MM.1S (cell line): ENCODE data around the gene CNKSR3.

Source experiments
- DNase-seq: peaks from one replicate; pipeline ENCODE4 v3.0.0-alpha.2; 2015
- H2AFZ ChIP-seq: fragments of 300-600 bp; sonication (generic); 2 replicates; pipeline ENCODE4 v1.6.0; 2016; ENCODE audit warnings: antibody characterized with exemption, low read length
- H3F3A ChIP-seq: fragments of 300-600 bp; sonication (generic); 2 replicates; pipeline ENCODE4 v1.6.1; 2016; ENCODE audit warnings: mild to moderate bottlenecking, antibody characterized with exemption, low read length, moderate library complexity, mixed read lengths; ENCODE audit not compliant: insufficient read depth
- H3K27ac ChIP-seq: fragments of 300-600 bp; sonication (generic); 2 replicates; pipeline ENCODE4 v1.5.1; 2016; ENCODE audit warnings: mild to moderate bottlenecking, low read length
- H3K27me3 ChIP-seq: fragments of 300-600 bp; sonication (generic); replicated peaks from 2 replicates; pipeline ENCODE4 v1.6.0; 2016; ENCODE audit warnings: low read length; ENCODE audit not compliant: insufficient read depth
- H3K36me3 ChIP-seq: fragments of 300-600 bp; sonication (generic); replicated peaks from 2 replicates; pipeline ENCODE4 v1.6.1; 2016; ENCODE audit warnings: mild to moderate bottlenecking, low read length, mixed read lengths; ENCODE audit not compliant: insufficient read depth
- H3K4me1 ChIP-seq: fragments of 300-600 bp; sonication (generic); 2 replicates; pipeline ENCODE4 v1.6.1; 2016; ENCODE audit warnings: low read length, mixed read lengths
- H3K4me2 ChIP-seq: fragments of 300-600 bp; sonication (generic); 2 replicates; pipeline ENCODE4 v1.6.0; 2016; ENCODE audit warnings: low read depth, low read length
- H3K4me3 ChIP-seq: fragments of 300-600 bp; sonication (generic); 2 replicates; pipeline ENCODE4 v1.5.1; 2016; ENCODE audit warnings: low read length, mixed read lengths
- H3K79me2 ChIP-seq: fragments of 300-600 bp; sonication (generic); 2 replicates; pipeline ENCODE4 v1.6.1; 2016; ENCODE audit warnings: mixed run types, low read length, mixed read lengths
- H3K9ac ChIP-seq: fragments of 300-600 bp; sonication (generic); 2 replicates; pipeline ENCODE4 v1.6.1; 2016; ENCODE audit warnings: low read length, mixed read lengths
- H3K9me2 ChIP-seq: fragments of 300-600 bp; sonication (generic); replicated peaks from 2 replicates; pipeline ENCODE4 v1.6.1; 2016; ENCODE audit warnings: mild to moderate bottlenecking, low read length, mixed read lengths; ENCODE audit not compliant: insufficient read depth
- H3K9me3 ChIP-seq: fragments of 300-600 bp; sonication (generic); replicated peaks from 2 replicates; pipeline ENCODE4 v1.6.1; 2016; ENCODE audit warnings: mild to moderate bottlenecking, low read length, mixed read lengths; ENCODE audit not compliant: insufficient read depth
- H4K20me1 ChIP-seq: fragments of 300-600 bp; sonication (generic); 2 replicates; pipeline ENCODE4 v1.6.1; 2016; ENCODE audit warnings: mild to moderate bottlenecking, low read length, moderate library complexity, mixed read lengths; ENCODE audit not compliant: insufficient read depth
- CTCF ChIP-seq: fragments of 300-600 bp; sonication (generic); IDR thresholded peaks from 2 replicates; pipeline ENCODE4 v1.5.1; 2016; ENCODE audit warnings: antibody characterized with exemption, low read length, mixed read lengths
- EZH2 ChIP-seq: fragments of 300-600 bp; sonication (generic); optimal IDR thresholded peaks from 2 replicates; pipeline ENCODE3; 2017; ENCODE audit warnings: low read depth, mild to moderate bottlenecking, antibody characterized with exemption, low read length, mixed read lengths
- EZH2phosphoT487 ChIP-seq: fragments of 300-600 bp; sonication (generic); IDR thresholded peaks from 2 replicates; pipeline ENCODE4 v1.6.1; 2018; ENCODE audit warnings: antibody characterized with exemption, low read length

Gene CNKSR3

GRCh38 chr6:154503658-154504057, 6.8 kb downstream of the CNKSR3 start:
- no peak overlapping the region for H3K9ac ChIP-seq
- no peak overlapping the region for H3K4me2 ChIP-seq

GRCh38 chr6:154502553-154502952, 7.9 kb downstream of the CNKSR3 start:
- Histone ChIP-seq H3F3A (no peaks in the 10 kb centered on the region), H3K9me3 (no peaks in the 10 kb centered on the region), H3K79me2 (no peaks in the 10 kb centered on the region), H4K20me1 (no peaks in the 10 kb centered on the region), H3K27me3 (no peaks in the 10 kb centered on the region), H3K9me2 (no peaks in the 10 kb centered on the region), H2AFZ (no peak overlapping the region), H3K9ac (no peak overlapping the region), H3K4me3 (no peak overlapping the region), H3K4me2 (no peak overlapping the region), H3K4me1 (no peaks in the 10 kb centered on the region), H3K36me3 (no peaks in the 10 kb centered on the region), H3K27ac (no peak overlapping the region)
- no peak for TF ChIP-seq EZH2phosphoT487
- no peak for TF ChIP-seq CTCF
- no peak for TF ChIP-seq EZH2
- no peak for DNase-seq

More at GRCh38 chr6:154503658-154504057, 6.8 kb downstream of the CNKSR3 start:
- Histone ChIP-seq H3F3A (no peaks in the 10 kb centered on the region), H3K9me3 (no peaks in the 10 kb centered on the region), H3K4me3 (no peak overlapping the region), H3K27ac (no peak overlapping the region), H4K20me1 (no peaks in the 10 kb centered on the region), H3K27me3 (no peaks in the 10 kb centered on the region), H3K79me2 (no peaks in the 10 kb centered on the region), H3K36me3 (no peaks in the 10 kb centered on the region), H3K4me1 (no peaks in the 10 kb centered on the region), H3K9me2 (no peaks in the 10 kb centered on the region), H2AFZ (no peak overlapping the region)
- DNase-seq: no peak
- TF ChIP-seq EZH2 (no peak), EZH2phosphoT487 (no peak), CTCF (no peak)

GRCh38 chr6:154501578-154501868, 9.0 kb downstream of the CNKSR3 start:
- Histone ChIP-seq H3K9me3 (no peaks in the 10 kb centered on the region), H3K36me3 (no peaks in the 10 kb centered on the region), H3K4me2 (no peak overlapping the region), H3K27me3 (no peaks in the 10 kb centered on the region), H2AFZ (no peak overlapping the region), H3K79me2 (no peaks in the 10 kb centered on the region), H3K27ac (no peak overlapping the region), H3F3A (no peaks in the 10 kb centered on the region), H3K4me3 (no peak overlapping the region), H3K9me2 (no peaks in the 10 kb centered on the region), H3K9ac (no peak overlapping the region), H4K20me1 (no peaks in the 10 kb centered on the region), H3K4me1 (no peaks in the 10 kb centered on the region)
- no peak for DNase-seq
- TF ChIP-seq EZH2phosphoT487 (no peak), CTCF (no peak), EZH2 (no peak)
